ENCODE data around the gene CACNA1I.

DNA sequence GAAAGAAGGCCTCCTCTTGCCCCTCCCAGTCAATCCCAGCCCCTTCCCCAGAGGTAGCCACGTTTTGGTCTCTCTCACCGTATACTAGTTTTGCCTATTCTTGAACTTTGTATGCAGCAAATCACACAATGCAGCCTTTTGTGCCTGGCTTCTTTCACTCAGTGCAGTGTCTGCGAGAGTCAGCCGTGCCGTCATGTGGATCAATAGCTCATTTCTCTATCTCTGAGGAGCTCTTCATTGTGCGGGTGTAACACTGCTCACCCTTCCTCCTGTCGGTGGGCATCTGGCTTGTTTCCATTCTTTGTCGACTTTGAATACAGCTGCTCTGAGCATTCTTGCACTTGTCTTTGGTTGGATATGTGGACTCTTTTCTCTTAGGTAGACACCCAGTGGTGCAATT, 146.5 kb downstream of the CACNA1I start:
- TF ChIP-seq, protein P1, sequence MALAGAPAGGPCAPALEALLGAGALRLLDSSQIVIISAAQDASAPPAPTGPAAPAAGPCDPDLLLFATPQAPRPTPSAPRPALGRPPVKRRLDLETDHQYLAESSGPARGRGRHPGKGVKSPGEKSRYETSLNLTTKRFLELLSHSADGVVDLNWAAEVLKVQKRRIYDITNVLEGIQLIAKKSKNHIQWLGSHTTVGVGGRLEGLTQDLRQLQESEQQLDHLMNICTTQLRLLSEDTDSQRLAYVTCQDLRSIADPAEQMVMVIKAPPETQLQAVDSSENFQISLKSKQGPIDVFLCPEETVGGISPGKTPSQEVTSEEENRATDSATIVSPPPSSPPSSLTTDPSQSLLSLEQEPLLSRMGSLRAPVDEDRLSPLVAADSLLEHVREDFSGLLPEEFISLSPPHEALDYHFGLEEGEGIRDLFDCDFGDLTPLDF (CRISPR knock-in tag; IDR thresholded peaks at IDR 0.05) = no peak
- TF ChIP-seq, protein P2, sequence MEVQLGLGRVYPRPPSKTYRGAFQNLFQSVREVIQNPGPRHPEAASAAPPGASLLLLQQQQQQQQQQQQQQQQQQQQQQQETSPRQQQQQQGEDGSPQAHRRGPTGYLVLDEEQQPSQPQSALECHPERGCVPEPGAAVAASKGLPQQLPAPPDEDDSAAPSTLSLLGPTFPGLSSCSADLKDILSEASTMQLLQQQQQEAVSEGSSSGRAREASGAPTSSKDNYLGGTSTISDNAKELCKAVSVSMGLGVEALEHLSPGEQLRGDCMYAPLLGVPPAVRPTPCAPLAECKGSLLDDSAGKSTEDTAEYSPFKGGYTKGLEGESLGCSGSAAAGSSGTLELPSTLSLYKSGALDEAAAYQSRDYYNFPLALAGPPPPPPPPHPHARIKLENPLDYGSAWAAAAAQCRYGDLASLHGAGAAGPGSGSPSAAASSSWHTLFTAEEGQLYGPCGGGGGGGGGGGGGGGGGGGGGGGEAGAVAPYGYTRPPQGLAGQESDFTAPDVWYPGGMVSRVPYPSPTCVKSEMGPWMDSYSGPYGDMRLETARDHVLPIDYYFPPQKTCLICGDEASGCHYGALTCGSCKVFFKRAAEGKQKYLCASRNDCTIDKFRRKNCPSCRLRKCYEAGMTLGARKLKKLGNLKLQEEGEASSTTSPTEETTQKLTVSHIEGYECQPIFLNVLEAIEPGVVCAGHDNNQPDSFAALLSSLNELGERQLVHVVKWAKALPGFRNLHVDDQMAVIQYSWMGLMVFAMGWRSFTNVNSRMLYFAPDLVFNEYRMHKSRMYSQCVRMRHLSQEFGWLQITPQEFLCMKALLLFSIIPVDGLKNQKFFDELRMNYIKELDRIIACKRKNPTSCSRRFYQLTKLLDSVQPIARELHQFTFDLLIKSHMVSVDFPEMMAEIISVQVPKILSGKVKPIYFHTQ (CRISPR knock-in tag; IDR thresholded peaks at IDR 0.05) = no peak
- TF ChIP-seq FOXP1 (CRISPR knock-in tag; IDR thresholded peaks at IDR 0.05; ENCODE audit: borderline replicate concordance) (no peak), JAZF1 (CRISPR knock-in tag; IDR thresholded peaks at IDR 0.05) (no peak)
